IMR-90 (cell line): ENCODE measurements around the gene FAM83C. TPM values are rescaled to one million over a fixed set of nuclear protein-coding genes. Genes with fewer than 3 reads are reported as not detected.

Experiments
- ATAC-seq: fragments of 200-7000 bp; cut with Tn5 transposase; 2 replicates; pipeline ENCODE4 v1.9.1; 2020; ENCODE audit warnings: low read depth, mild to moderate bottlenecking, moderate library complexity
- BruUV-seq: library from RNA; stranded (reverse); fragments of 400-500 nt; replicated peaks from 2 replicates; lab custom pipeline; 2021; lab: Mats Ljungman, UMichigan
- CTCF ChIA-PET: fragments of 300-600 bp; formaldehyde crosslinking; extraction: SDS; loops from one replicate; lab custom pipeline; 2021; ENCODE audit warnings: antibody characterized with exemption; lab: Yijun Ruan, JAX
- POLR2A ChIA-PET: fragments of 300-600 bp; sonication (Branson Sonifier 250); formaldehyde crosslinking; loops from one replicate; lab custom pipeline; 2022; ENCODE audit warnings: antibody characterized with exemption; ENCODE audit not compliant: unreplicated experiment; lab: Charles Lee
- DNase-seq: peaks from one replicate; pipeline ENCODE4 v3.0.0; 2013
- H2AFZ ChIP-seq: replicated peaks from 2 replicates; pipeline ENCODE3; 2013; ENCODE audit warnings: low read length, mild to moderate bottlenecking; ENCODE audit not compliant: poor library complexity
- H2AK5ac ChIP-seq: 2 replicates; pipeline ENCODE4 v1.6.1; 2013; ENCODE audit warnings: low read depth, low read length, inconsistent platforms
- H2AK9ac ChIP-seq: replicated peaks from 2 replicates; pipeline ENCODE3; 2013; ENCODE audit warnings: mild to moderate bottlenecking, low read depth, low read length, moderate library complexity; ENCODE audit not compliant: poor library complexity
- H2BK120ac ChIP-seq: 2 replicates; pipeline ENCODE4 v1.6.1; 2013; ENCODE audit warnings: low read depth, low read length, inconsistent platforms
- H2BK15ac ChIP-seq: 3 replicates; pipeline ENCODE4 v1.6.1; 2013; ENCODE audit warnings: low read depth, low read length, inconsistent platforms
- H2BK20ac ChIP-seq: 2 replicates; pipeline ENCODE4 v1.6.1; 2013; ENCODE audit warnings: low read depth, mild to moderate bottlenecking, inconsistent platforms, low read length, moderate library complexity
- H2BK5ac ChIP-seq: 2 replicates; pipeline ENCODE4 v1.6.1; 2013; ENCODE audit warnings: mild to moderate bottlenecking, low read depth, low read length, inconsistent platforms; ENCODE audit not compliant: poor library complexity, severe bottlenecking
- H3K14ac ChIP-seq: replicated peaks from 2 replicates; pipeline ENCODE4 v1.6.1; 2013; ENCODE audit warnings: low read depth, low read length, inconsistent platforms
- H3K18ac ChIP-seq: 2 replicates; pipeline ENCODE4 v1.6.1; 2013; ENCODE audit warnings: low read depth, low read length, control low read depth
- H3K23ac ChIP-seq: 2 replicates; pipeline ENCODE4 v1.6.1; 2013; ENCODE audit warnings: low read depth, low read length, inconsistent platforms
- H3K27ac ChIP-seq: 2 replicates; pipeline ENCODE4 v1.5.1; 2013; ENCODE audit warnings: mild to moderate bottlenecking, control low read depth, low read length; ENCODE audit not compliant: insufficient read depth
- H3K27me3 ChIP-seq: 2 replicates; pipeline ENCODE4 v1.6.1; 2013; ENCODE audit warnings: low read length; ENCODE audit not compliant: control insufficient read depth, insufficient read depth
- H3K36me3 ChIP-seq: 2 replicates; pipeline ENCODE4 v1.6.1; 2013; ENCODE audit warnings: low read length, mixed read lengths; ENCODE audit not compliant: control insufficient read depth, insufficient read depth
- H3K4ac ChIP-seq: 2 replicates; pipeline ENCODE4 v1.6.1; 2013; ENCODE audit warnings: low read depth, low read length, inconsistent platforms
- H3K4me1 ChIP-seq: 2 replicates; pipeline ENCODE4 v1.6.1; 2013; ENCODE audit warnings: low read length, mixed read lengths; ENCODE audit not compliant: control insufficient read depth, insufficient read depth
- H3K4me2 ChIP-seq: 2 replicates; pipeline ENCODE4 v1.6.1; 2013; ENCODE audit warnings: low read depth, mild to moderate bottlenecking, control low read depth, low read length, moderate library complexity
- H3K4me3 ChIP-seq: 2 replicates; pipeline ENCODE4 v1.5.1; 2013; ENCODE audit warnings: low read depth, mild to moderate bottlenecking, control low read depth, low read length, moderate library complexity; ENCODE audit not compliant: insufficient read depth
- H3K56ac ChIP-seq: 2 replicates; pipeline ENCODE4 v1.6.1; 2013; ENCODE audit warnings: low read length, inconsistent platforms; ENCODE audit not compliant: insufficient read depth; ENCODE audit errors: extremely low read depth
- H3K79me1 ChIP-seq, 2 experiments: 2 replicates each; pipeline ENCODE4 v1.6.1; 2013; ENCODE audit warnings: low read length in 2 of 2, inconsistent platforms in 1 of 2, low read depth in 1 of 2
- H3K9ac ChIP-seq: 2 replicates; pipeline ENCODE4 v1.6.1; 2013; ENCODE audit warnings: low read depth, low read length, control low read depth
- H3K9me1 ChIP-seq: 2 replicates; pipeline ENCODE4 v1.6.1; 2013; ENCODE audit warnings: low read length, inconsistent platforms; ENCODE audit not compliant: insufficient read depth
- H3K9me3 ChIP-seq: 2 replicates; pipeline ENCODE4 v1.6.1; 2013; ENCODE audit warnings: low read length; ENCODE audit not compliant: control insufficient read depth, insufficient read depth
- H4K20me1 ChIP-seq: 2 replicates; pipeline ENCODE4 v1.6.1; 2013; ENCODE audit warnings: low read length, inconsistent platforms; ENCODE audit not compliant: insufficient read depth
- H4K5ac ChIP-seq: 2 replicates; pipeline ENCODE4 v1.6.1; 2013; ENCODE audit warnings: mild to moderate bottlenecking, low read depth, low read length, control low read depth
- H4K8ac ChIP-seq, 2 experiments: 2 replicates each; pipeline ENCODE4 v1.6.1; 2013; ENCODE audit warnings: low read depth in 2 of 2, low read length in 2 of 2, control low read depth in 1 of 2, inconsistent platforms in 1 of 2
- H4K91ac ChIP-seq: 2 replicates; pipeline ENCODE4 v1.6.1; 2013; ENCODE audit warnings: low read depth, low read length, inconsistent platforms; ENCODE audit not compliant: insufficient read depth
- BHLHE40 ChIP-seq: fragments of 150-350 bp; IDR thresholded peaks from 2 replicates; pipeline ENCODE4 v1.6.1; 2016; ENCODE audit warnings: mild to moderate bottlenecking, low read depth, low read length
- CEBPB ChIP-seq: IDR thresholded peaks from 2 replicates; pipeline ENCODE4 v1.6.1; 2012; ENCODE audit warnings: low read depth, low read length, improper control_type of control experiment
- CHD1 ChIP-seq: IDR thresholded peaks from 2 replicates; pipeline ENCODE4 v1.6.1; 2012; ENCODE audit warnings: low read depth, low read length, improper control_type of control experiment
- FOS ChIP-seq: fragments of 150-350 bp; IDR thresholded peaks from 2 replicates; pipeline ENCODE4 v1.6.1; 2016; ENCODE audit warnings: low read depth, low read length
- MAZ ChIP-seq: IDR thresholded peaks from 2 replicates; pipeline ENCODE4 v1.6.1; 2012; ENCODE audit warnings: low read depth, mild to moderate bottlenecking, low read length, improper control_type of control experiment, moderate library complexity, borderline replicate concordance
- MXI1 ChIP-seq: IDR thresholded peaks from 2 replicates; pipeline ENCODE4 v1.6.1; 2012; ENCODE audit warnings: low read depth, mild to moderate bottlenecking, low read length, moderate library complexity, borderline replicate concordance
- NFE2L2 ChIP-seq: fragments of 150-350 bp; IDR thresholded peaks from 2 replicates; pipeline ENCODE4 v1.6.1; 2016; ENCODE audit warnings: low read depth, mild to moderate bottlenecking, low read length
- RAD21 ChIP-seq: IDR thresholded peaks from 2 replicates; pipeline ENCODE4 v1.6.1; 2012; ENCODE audit warnings: low read length, improper control_type of control experiment
- RCOR1 ChIP-seq: IDR thresholded peaks from 2 replicates; pipeline ENCODE4 v1.6.1; 2012; ENCODE audit warnings: mild to moderate bottlenecking, low read length, improper control_type of control experiment; ENCODE audit not compliant: insufficient replicate concordance
- RFX5 ChIP-seq: IDR thresholded peaks from 2 replicates; pipeline ENCODE4 v1.8.0; 2012; ENCODE audit warnings: low read depth, mild to moderate bottlenecking, low read length, moderate library complexity
- WGBS, 2 experiments: methylation state at CpG; one replicate each; pipeline versions ENCODE4 v1.1.5 to v1.1.7; 2013; ENCODE audit warnings: missing lambda C conversion rate in 2 of 2; ENCODE audit not compliant: insufficient read length in 1 of 2; ENCODE audit errors: extremely low coverage in 2 of 2; 5-methylcytosine and 5-hydroxymethylcytosine counted together
- dilution Hi-C: fragments of 300-500 bp; cut with HindIII; formaldehyde crosslinking; loops from one replicate; pipeline ENCODE4 v1.14.3; 2018; ENCODE audit warnings: low sequenced_read_pairs; ENCODE audit not compliant: unreplicated experiment
- in situ Hi-C: fragments of 300-500 bp; cut with MboI; formaldehyde crosslinking; loops from 3 replicates; pipeline ENCODE4 v1.14.3; 2019; ENCODE audit warnings: low sequenced_read_pairs, inconsistent platforms, mixed read lengths
- intact Hi-C: fragments of 100-400 bp; cut with micrococcal nuclease; formaldehyde crosslinking; loops from 2 replicates; pipeline ENCODE4 v1.10.0; 2022
- polyA plus RNA-seq, 3 experiments: library from polyadenylated mRNA; depleted of rRNA; stranded (reverse); fragments of >200 nt; gene quantifications; 2 replicates each; pipeline ENCODE4 v1.2.3, GENCODE V29; 2012; ENCODE audit warnings: low replicate concordance in 1 of 3
- total RNA-seq: library from RNA; depleted of rRNA; stranded (reverse); fragments of >200 nt; gene quantifications from 2 replicates; pipeline ENCODE4 v1.2.3, GENCODE V29; 2012
- TF ChIP-seq, protein P1 (sequence below): fragments of 150-350 bp; IDR thresholded peaks from 2 replicates; pipeline ENCODE4 v1.6.1; 2016; ENCODE audit warnings: low read depth, mild to moderate bottlenecking, low read length, moderate library complexity, borderline replicate concordance
- TF ChIP-seq, protein P2 (sequence below): conservative IDR thresholded peaks from 2 replicates; pipeline ENCODE4 v1.5.1; 2012; ENCODE audit warnings: mild to moderate bottlenecking, low read depth, low read length, improper control_type of control experiment

Gene FAM83C
- total and polyA plus RNA-seq, 2 of the 4 experiments (the other 2 are of a cell fraction): 0.02 TPM; not detected in 1

GRCh38 chr20:35294293-35294685, 2.1 kb upstream of the FAM83C start:
- no peak for ATAC-seq
- CTCF ChIA-PET: no interaction called here
- BruUV-seq: no TSS peak

More at GRCh38 chr20:35294293-35294685, 2.1 kb upstream of the FAM83C start:
- H3K79me1 ChIP-seq: no peaks in the 10 kb centered on the region
- H2AK5ac ChIP-seq: no peak overlapping the region
- H3K9ac ChIP-seq: no peak overlapping the region
- H4K91ac ChIP-seq: no peak overlapping the region
- no peak overlapping the region for H3K23ac ChIP-seq
- H2BK120ac ChIP-seq: no peak overlapping the region
- H3K36me3 ChIP-seq: no peaks in the 10 kb centered on the region
- no peaks in the 10 kb centered on the region for H3K9me1 ChIP-seq
- no peak overlapping the region for H3K18ac ChIP-seq
- DNase-seq: no peak
- H2AK9ac ChIP-seq: peak overlapping the region; percentile 28
- H4K20me1 ChIP-seq: no peaks in the 10 kb centered on the region
- no peak overlapping the region for H2BK15ac ChIP-seq
- dilution Hi-C loops: no loop called here
- H3K27ac ChIP-seq: no peak overlapping the region
- H3K4me1 ChIP-seq: peaks cover 1% of the 10 kb centered on the region; the same call in 1 of the 2 replicates
- H3K27me3 ChIP-seq: peaks cover 2% of the 10 kb centered on the region
- POLR2A ChIA-PET: no interaction called here
- no peak overlapping the region for H3K4me3 ChIP-seq
- H3K14ac ChIP-seq: no peak overlapping the region
- H3K4ac ChIP-seq: no peak overlapping the region
- intact Hi-C loops: no loop called here
- no peak for TF ChIP-seq MAZ
- TF ChIP-seq, protein P1, sequence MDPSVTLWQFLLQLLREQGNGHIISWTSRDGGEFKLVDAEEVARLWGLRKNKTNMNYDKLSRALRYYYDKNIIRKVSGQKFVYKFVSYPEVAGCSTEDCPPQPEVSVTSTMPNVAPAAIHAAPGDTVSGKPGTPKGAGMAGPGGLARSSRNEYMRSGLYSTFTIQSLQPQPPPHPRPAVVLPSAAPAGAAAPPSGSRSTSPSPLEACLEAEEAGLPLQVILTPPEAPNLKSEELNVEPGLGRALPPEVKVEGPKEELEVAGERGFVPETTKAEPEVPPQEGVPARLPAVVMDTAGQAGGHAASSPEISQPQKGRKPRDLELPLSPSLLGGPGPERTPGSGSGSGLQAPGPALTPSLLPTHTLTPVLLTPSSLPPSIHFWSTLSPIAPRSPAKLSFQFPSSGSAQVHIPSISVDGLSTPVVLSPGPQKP: no peak
- no peak for TF ChIP-seq CEBPB
- no peak for TF ChIP-seq BHLHE40
- TF ChIP-seq NFE2L2: no peak
- TF ChIP-seq MXI1: no peak
- no peak for TF ChIP-seq RFX5
- no peak for TF ChIP-seq RCOR1
- no peak for TF ChIP-seq FOS
- TF ChIP-seq, protein P2, sequence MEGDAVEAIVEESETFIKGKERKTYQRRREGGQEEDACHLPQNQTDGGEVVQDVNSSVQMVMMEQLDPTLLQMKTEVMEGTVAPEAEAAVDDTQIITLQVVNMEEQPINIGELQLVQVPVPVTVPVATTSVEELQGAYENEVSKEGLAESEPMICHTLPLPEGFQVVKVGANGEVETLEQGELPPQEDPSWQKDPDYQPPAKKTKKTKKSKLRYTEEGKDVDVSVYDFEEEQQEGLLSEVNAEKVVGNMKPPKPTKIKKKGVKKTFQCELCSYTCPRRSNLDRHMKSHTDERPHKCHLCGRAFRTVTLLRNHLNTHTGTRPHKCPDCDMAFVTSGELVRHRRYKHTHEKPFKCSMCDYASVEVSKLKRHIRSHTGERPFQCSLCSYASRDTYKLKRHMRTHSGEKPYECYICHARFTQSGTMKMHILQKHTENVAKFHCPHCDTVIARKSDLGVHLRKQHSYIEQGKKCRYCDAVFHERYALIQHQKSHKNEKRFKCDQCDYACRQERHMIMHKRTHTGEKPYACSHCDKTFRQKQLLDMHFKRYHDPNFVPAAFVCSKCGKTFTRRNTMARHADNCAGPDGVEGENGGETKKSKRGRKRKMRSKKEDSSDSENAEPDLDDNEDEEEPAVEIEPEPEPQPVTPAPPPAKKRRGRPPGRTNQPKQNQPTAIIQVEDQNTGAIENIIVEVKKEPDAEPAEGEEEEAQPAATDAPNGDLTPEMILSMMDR: no peak
- no peak for TF ChIP-seq RAD21
- no peak for TF ChIP-seq CHD1
- no peaks in the 10 kb centered on the region for H3K9me3 ChIP-seq
- H3K56ac ChIP-seq: no peak overlapping the region
- no CpG with 5 or more reads among the region's 5 CpGs for WGBS, 2 experiments
- no peak overlapping the region for H2BK5ac ChIP-seq
- H4K8ac ChIP-seq: no peak overlapping the region
- H3K4me2 ChIP-seq: no peak overlapping the region
- in situ Hi-C loops: no loop called here
- no peak overlapping the region for H4K5ac ChIP-seq
- H2AFZ ChIP-seq: peak overlapping the region; percentile 29
- H2BK20ac ChIP-seq: no peak overlapping the region
